ENCODE data around the gene NRXN3. TPM values are rescaled to one million over a fixed set of nuclear protein-coding genes. Genes with fewer than 3 reads are reported as not detected.

NRXN3 gene
- total RNA-seq, 1 experiment from 2014 or later = not detected

DNA sequence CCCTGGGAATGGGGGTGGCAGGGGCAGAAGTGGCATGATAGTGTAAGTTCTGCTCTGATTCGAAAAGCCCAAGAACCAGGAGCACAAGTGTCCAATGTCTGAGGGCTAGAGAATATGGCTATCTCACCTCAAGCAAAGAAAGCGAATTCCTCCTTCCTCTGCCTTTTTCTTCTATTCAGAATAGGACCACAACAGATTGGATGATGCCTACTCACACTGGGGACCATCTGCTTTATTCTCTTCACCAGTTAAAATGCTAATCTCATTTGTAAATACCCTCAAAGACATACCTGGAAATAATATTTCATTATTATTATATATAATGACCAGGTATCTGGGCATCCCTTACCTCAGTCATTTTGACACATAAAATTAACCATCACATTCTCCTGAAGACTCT, 808.7 kb downstream of the NRXN3 start:
- ATAC-seq (no peak), DNase-seq (ENCODE audit: low read depth, low spot score) (no peak)
- Histone ChIP-seq H3K36me3 (ENCODE audit: control insufficient read depth, insufficient read depth, low read length) (no peaks in the 10 kb centered on the region), H3K27me3 (ENCODE audit: control insufficient read depth, insufficient read depth, low read length) (no peaks in the 10 kb centered on the region), H3K9me3 (ENCODE audit: control insufficient read depth, insufficient read depth, low read depth, low read length) (no peaks in the 10 kb centered on the region), H3K27ac (ENCODE audit: low read length) (no peak overlapping the region), H3K4me1 (ENCODE audit: control insufficient read depth, insufficient read depth, low read length) (no peaks in the 10 kb centered on the region), H3K4me3 (ENCODE audit: low read depth in 2 of 2, low read length in 2 of 2) (no peak overlapping the region)
- TF ChIP-seq REST (IDR thresholded peaks at IDR 0.05; ENCODE audit: insufficient read depth in 1 of 2, low read depth in 2 of 2, low read length in 1 of 2) = no peak
- TF ChIP-seq POLR2AphosphoS5 (IDR thresholded peaks at IDR 0.05; ENCODE audit: low read depth, low read length) = no peak
- TF ChIP-seq TCF7L2 (IDR thresholded peaks at IDR 0.05; ENCODE audit: low read depth, low read length) = no peak
- TF ChIP-seq, protein P1, sequence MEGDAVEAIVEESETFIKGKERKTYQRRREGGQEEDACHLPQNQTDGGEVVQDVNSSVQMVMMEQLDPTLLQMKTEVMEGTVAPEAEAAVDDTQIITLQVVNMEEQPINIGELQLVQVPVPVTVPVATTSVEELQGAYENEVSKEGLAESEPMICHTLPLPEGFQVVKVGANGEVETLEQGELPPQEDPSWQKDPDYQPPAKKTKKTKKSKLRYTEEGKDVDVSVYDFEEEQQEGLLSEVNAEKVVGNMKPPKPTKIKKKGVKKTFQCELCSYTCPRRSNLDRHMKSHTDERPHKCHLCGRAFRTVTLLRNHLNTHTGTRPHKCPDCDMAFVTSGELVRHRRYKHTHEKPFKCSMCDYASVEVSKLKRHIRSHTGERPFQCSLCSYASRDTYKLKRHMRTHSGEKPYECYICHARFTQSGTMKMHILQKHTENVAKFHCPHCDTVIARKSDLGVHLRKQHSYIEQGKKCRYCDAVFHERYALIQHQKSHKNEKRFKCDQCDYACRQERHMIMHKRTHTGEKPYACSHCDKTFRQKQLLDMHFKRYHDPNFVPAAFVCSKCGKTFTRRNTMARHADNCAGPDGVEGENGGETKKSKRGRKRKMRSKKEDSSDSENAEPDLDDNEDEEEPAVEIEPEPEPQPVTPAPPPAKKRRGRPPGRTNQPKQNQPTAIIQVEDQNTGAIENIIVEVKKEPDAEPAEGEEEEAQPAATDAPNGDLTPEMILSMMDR (IDR thresholded peaks at IDR 0.05) = no peak
- TF ChIP-seq SIN3A (IDR thresholded peaks at IDR 0.05; ENCODE audit: borderline replicate concordance, insufficient read depth, low read depth, low read length) = no peak
- POLR2A ChIA-PET = no interaction called here
- CTCF ChIA-PET = no interaction called here
- in situ Hi-C loops (cut with HindIII; ENCODE audit: low pct_unique_long_range_greater_than_20kb, low sequenced_read_pairs) (no loop called here), intact Hi-C loops (cut with micrococcal nuclease; ENCODE audit: unreplicated experiment) (no loop called here)
- BruUV-seq (replicated peaks) = no TSS peak

DNA sequence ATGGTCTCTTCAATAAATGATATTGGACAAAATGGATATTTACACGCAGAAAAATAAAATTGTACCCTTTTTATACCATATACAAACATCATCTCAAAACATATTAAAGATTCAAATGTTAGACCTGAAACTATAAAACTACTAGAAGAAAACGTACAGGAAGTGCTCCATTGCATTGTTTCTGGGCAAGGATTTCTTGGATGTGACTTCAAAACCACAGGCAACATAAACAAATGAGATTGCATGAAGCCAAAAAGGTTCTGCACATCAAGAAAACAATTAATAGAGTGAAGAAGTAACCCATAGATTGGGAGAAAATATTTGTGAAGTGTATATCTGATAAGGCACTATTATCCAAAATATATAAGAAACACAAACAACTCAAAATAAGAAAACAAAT, 812.4 kb downstream of the NRXN3 start:
- ChIA-PET POLR2A (no interaction called here), CTCF (no interaction called here)
- Histone ChIP-seq H3K9me3 (ENCODE audit: control insufficient read depth, insufficient read depth, low read depth, low read length) (no peaks in the 10 kb centered on the region), H3K36me3 (ENCODE audit: control insufficient read depth, insufficient read depth, low read length) (no peaks in the 10 kb centered on the region), H3K27ac (ENCODE audit: low read length) (no peak overlapping the region), H3K27me3 (ENCODE audit: control insufficient read depth, insufficient read depth, low read length) (no peaks in the 10 kb centered on the region), H3K4me1 (ENCODE audit: control insufficient read depth, insufficient read depth, low read length) (no peaks in the 10 kb centered on the region), H3K4me3 (ENCODE audit: low read depth in 2 of 2, low read length in 2 of 2) (no peak overlapping the region)
- ATAC-seq (no peak), DNase-seq (ENCODE audit: low read depth, low spot score) (no peak)
- TF ChIP-seq SIN3A (IDR thresholded peaks at IDR 0.05; ENCODE audit: borderline replicate concordance, insufficient read depth, low read depth, low read length) (no peak), POLR2AphosphoS5 (IDR thresholded peaks at IDR 0.05; ENCODE audit: low read depth, low read length) (no peak), REST (IDR thresholded peaks at IDR 0.05; ENCODE audit: insufficient read depth in 1 of 2, low read depth in 2 of 2, low read length in 1 of 2) (no peak), TCF7L2 (IDR thresholded peaks at IDR 0.05; ENCODE audit: low read depth, low read length) (no peak)
- TF ChIP-seq, protein P1 (IDR thresholded peaks at IDR 0.05) = no peak
- BruUV-seq (replicated peaks) = no TSS peak
- in situ Hi-C loops (cut with HindIII; ENCODE audit: low pct_unique_long_range_greater_than_20kb, low sequenced_read_pairs) (no loop called here), intact Hi-C loops (cut with micrococcal nuclease; ENCODE audit: unreplicated experiment) (no loop called here)

Data from Panc1 (cell line).